Kidney (tissue), 14 donors: ENCODE measurements around the gene APOBEC3F. TPM values are rescaled to one million over a fixed set of nuclear protein-coding genes. Genes with fewer than 3 reads are reported as not detected.

Experiments used
- DNase-seq, 5 donors: peaks; one replicate each; pipeline ENCODE4 v3.0.0-alpha.2; 2013 to 2020
- FAIRE-seq: peaks from 2 replicates; lab custom pipeline; 2012; peaks lifted over from hg19 to GRCh38; lab: Jason Lieb, UNC
- H3K27ac ChIP-seq, 2 donors: one replicate each; pipeline ENCODE4 v1.7.0; 2013; ENCODE audit warnings: low read depth in 2 of 2, low read length in 2 of 2, inconsistent platforms in 1 of 2
- H3K27me3 ChIP-seq: one replicate; pipeline ENCODE4 v1.7.1; 2013; ENCODE audit warnings: low read length, inconsistent platforms; ENCODE audit not compliant: control insufficient read depth, insufficient read depth
- H3K36me3 ChIP-seq, 3 donors: one replicate each; pipeline versions ENCODE4 v1.7.0 to v1.7.1; 2013; ENCODE audit warnings: low read length in 3 of 3, control low read depth in 1 of 3, inconsistent platforms in 1 of 3; ENCODE audit not compliant: insufficient read depth in 3 of 3, control insufficient read depth in 2 of 3
- H3K4me1 ChIP-seq, 3 donors: one replicate each; pipeline versions ENCODE4 v1.7.0 to v1.7.1; 2013; ENCODE audit warnings: low read length in 3 of 3, inconsistent platforms in 1 of 3, low read depth in 1 of 3; ENCODE audit not compliant: control insufficient read depth in 2 of 3, insufficient read depth in 2 of 3
- H3K4me3 ChIP-seq, 3 donors: one replicate each; pipeline versions ENCODE4 v1.7.0 to v1.8.1; 2013; ENCODE audit warnings: low read length in 3 of 3, control low read depth in 1 of 3, inconsistent platforms in 1 of 3
- H3K9ac ChIP-seq, 3 donors: one replicate each; pipeline versions ENCODE4 v1.7.0 to v1.7.1; 2013; ENCODE audit warnings: low read length in 3 of 3, control low read depth in 1 of 3, inconsistent platforms in 1 of 3
- H3K9me3 ChIP-seq, 3 donors: one replicate each; pipeline versions ENCODE4 v1.7.0 to v1.7.1; 2013; ENCODE audit warnings: low read length in 3 of 3, control low read depth in 1 of 3, inconsistent platforms in 1 of 3; ENCODE audit not compliant: control insufficient read depth in 2 of 3, insufficient read depth in 1 of 3
- intact Hi-C: fragments of 100-400 bp; cut with DNase I; formaldehyde crosslinking; loops from one replicate; pipeline ENCODE4 v1.11.1; 2022
- polyA plus RNA-seq: library from polyadenylated mRNA; stranded (reverse); fragments of 350-450 nt; fragmentation: Illumina TruSeq; extraction: RNeasy Lipid Tissue Mini Kit (QIAGEN cat#74804); gene quantifications from one replicate; pipeline ENCODE4 v1.2.3, GENCODE V29; 2014; ENCODE audit warnings: low read depth, low replicate concordance; ENCODE audit not compliant: insufficient read depth
- total RNA-seq: library from RNA; stranded (reverse); fragmentation: NEBNext Ultra II Directional; extraction: Animal tissue kit (Norgen Biotek cat#: 25700); gene quantifications from one replicate; pipeline ENCODE4 v1.2.1, GENCODE V29; 2021
- TF ChIP-seq, protein P1 (sequence below): IDR thresholded peaks from 3 replicates; pipeline ENCODE4 v1.5.1; 2012; ENCODE audit warnings: mild to moderate bottlenecking, moderate library complexity, borderline replicate concordance; ENCODE audit not compliant: insufficient read depth; ENCODE audit errors: extremely low read depth
- donor health status: control.
- donor health status: control.
- donor health status: control.
- donor health status: control.
- donor health status: control.
- donor health status: DM: yes; HTN: yes; CAD: no.
- donor health status: Normal renal cell carcinoma (clear cell type).

APOBEC3F gene
- total and polyA plus RNA-seq, 2 donors from 2014 or later: 6.9 to 16.3 TPM

DNA sequence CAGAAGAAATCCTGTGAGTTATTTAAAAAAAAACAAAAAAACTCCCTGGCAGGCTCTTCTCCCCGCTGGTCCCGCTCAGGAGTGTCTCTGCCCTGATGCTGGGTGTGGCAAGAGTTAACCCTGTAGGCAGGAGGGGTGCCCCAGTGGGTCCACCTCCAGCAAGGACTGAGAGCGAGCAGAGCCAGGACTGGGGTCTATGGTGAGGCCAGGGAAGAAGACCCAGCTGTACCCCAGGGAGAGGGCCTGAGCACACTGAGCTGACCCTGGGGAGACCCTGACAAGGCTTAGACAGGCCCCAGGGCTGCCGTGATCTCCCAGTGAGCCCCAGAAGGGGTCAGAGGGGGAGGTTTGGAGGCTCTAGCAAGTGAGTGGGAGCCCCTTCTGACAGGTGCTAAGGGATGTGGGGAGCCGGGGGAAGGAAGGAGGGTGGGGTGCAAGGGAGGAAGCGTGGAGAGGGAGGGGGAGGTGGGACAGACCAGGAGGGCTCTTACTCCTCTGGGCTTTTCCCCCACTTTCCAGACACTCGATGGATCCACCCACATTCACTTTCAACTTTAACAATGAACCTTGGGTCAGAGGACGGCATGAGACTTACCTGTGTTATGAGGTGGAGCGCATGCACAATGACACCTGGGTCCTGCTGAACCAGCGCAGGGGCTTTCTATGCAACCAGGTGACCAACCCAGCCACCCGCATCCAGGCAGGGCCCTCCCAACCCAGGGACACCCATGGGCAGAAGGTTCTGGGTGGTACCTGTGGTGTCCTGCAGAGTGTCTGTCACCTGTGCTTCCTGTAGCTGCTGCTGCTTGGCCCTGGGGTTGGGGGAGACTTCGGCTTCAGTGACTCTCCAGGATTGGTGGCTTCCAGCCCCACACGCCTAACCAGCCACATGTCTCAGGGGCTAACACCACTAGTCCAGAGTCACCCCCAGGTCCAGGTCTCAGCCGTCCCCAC lies 42.8 kb downstream of the APOBEC3F start:
- H3K9me3 ChIP-seq: no peaks in the 10 kb centered on the region
- H3K36me3 ChIP-seq: no peaks in the 10 kb centered on the region
- TF ChIP-seq, protein P1, sequence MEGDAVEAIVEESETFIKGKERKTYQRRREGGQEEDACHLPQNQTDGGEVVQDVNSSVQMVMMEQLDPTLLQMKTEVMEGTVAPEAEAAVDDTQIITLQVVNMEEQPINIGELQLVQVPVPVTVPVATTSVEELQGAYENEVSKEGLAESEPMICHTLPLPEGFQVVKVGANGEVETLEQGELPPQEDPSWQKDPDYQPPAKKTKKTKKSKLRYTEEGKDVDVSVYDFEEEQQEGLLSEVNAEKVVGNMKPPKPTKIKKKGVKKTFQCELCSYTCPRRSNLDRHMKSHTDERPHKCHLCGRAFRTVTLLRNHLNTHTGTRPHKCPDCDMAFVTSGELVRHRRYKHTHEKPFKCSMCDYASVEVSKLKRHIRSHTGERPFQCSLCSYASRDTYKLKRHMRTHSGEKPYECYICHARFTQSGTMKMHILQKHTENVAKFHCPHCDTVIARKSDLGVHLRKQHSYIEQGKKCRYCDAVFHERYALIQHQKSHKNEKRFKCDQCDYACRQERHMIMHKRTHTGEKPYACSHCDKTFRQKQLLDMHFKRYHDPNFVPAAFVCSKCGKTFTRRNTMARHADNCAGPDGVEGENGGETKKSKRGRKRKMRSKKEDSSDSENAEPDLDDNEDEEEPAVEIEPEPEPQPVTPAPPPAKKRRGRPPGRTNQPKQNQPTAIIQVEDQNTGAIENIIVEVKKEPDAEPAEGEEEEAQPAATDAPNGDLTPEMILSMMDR: no peak
- H3K4me1 ChIP-seq: no peaks in the 10 kb centered on the region
- no peak overlapping the region for H3K4me3 ChIP-seq
- no peaks in the 10 kb centered on the region for H3K27me3 ChIP-seq
- FAIRE-seq (no peak), DNase-seq (no peak)
- H3K9ac ChIP-seq: no peak overlapping the region
- no peak overlapping the region for H3K27ac ChIP-seq
- intact Hi-C loops: no loop called here

DNA sequence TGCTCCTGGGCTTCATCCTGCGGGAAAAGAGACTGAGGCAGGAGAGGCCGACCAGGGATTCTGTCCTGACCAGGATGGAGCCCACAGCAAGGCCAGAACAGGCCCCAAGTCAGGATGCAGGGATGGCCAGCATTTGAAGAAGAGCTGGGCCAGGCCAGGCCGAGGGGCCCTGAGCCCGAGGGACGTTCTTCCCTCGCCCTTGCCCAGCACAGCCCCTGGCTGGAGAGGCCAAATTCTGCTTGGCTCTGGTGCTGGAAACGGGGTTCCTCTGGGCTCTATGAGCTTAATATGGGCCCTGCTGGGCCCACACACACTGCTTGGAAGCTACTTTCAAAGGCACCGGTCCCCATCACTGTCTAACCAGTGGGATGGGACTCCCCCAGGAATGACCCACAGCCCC lies 44.0 kb downstream of the APOBEC3F start:
- no peak overlapping the region for H3K27ac ChIP-seq
- no peak overlapping the region for H3K4me3 ChIP-seq
- intact Hi-C loops: no loop called here
- no peak for FAIRE-seq
- no peaks in the 10 kb centered on the region for H3K9me3 ChIP-seq
- TF ChIP-seq, protein P1: no peak
- no peak for DNase-seq
- no peaks in the 10 kb centered on the region for H3K27me3 ChIP-seq
- H3K36me3 ChIP-seq: no peaks in the 10 kb centered on the region
- no peak overlapping the region for H3K9ac ChIP-seq
- H3K4me1 ChIP-seq: no peaks in the 10 kb centered on the region

DNA sequence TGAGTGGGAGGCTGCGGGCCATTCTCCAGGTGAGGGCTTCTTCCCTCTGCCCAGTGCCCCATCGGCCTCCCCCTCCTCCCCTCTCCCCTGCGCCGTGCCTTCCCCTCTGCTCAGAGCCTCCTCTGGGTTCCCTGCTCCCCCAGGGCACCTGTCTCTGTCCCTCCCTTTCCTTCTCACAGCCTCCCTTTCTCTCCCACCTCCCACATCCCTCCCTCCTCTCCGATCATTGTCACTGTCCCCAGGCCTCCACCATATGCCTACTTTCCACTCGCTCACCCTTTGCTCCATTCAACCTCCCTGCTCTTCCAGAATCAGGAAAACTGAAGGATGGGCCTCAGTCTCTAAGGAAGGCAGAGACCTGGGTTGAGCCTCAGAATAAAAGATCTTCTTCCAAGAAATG lies 46.4 kb downstream of the APOBEC3F start:
- H3K27me3 ChIP-seq: no peaks in the 10 kb centered on the region
- intact Hi-C loops: no loop called here
- no peak for FAIRE-seq

More for the DNA sequence above, 46.4 kb downstream of the APOBEC3F start:
- H3K9me3 ChIP-seq: no peaks in the 10 kb centered on the region
- no peak for DNase-seq
- no peaks in the 10 kb centered on the region for H3K4me1 ChIP-seq
- no peaks in the 10 kb centered on the region for H3K36me3 ChIP-seq
- no peak overlapping the region for H3K27ac ChIP-seq
- H3K4me3 ChIP-seq: no peak overlapping the region
- TF ChIP-seq, protein P1: no peak
- H3K9ac ChIP-seq: no peak overlapping the region
